ENCODE data around the gene PHKG1. TPM values are rescaled to one million over a fixed set of nuclear protein-coding genes. Genes with fewer than 3 reads are reported as not detected.

Gene PHKG1
- total RNA-seq, 2 donors from 2014 or later = 0.82 to 2.4 TPM

DNA sequence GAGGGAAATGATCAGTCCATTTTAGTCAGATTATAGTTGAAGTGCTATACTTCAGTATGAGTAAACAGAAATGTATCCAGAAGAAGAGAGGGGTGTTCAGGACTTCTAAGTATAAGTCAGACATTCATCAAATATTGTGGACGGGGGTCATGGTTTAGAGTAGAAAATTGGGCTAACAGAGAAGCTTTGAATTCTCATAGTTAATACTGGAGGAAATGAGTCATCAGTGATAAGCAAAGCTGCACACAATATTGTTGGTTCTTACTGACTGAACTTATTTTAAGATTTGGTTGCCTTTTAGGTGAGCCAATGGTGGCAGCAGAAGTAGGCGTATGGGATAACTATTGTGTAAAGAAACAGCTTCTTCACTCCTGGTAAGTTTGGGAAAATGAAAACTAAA is 30.4 kb downstream of the PHKG1 start:
- no peak overlapping the region for H3K27ac ChIP-seq
- TF ChIP-seq POLR2A (IDR thresholded peaks at IDR 0.05) (no peak), POLR2AphosphoS5 (IDR thresholded peaks at IDR 0.05) (no peak)
- TF ChIP-seq, protein P1, sequence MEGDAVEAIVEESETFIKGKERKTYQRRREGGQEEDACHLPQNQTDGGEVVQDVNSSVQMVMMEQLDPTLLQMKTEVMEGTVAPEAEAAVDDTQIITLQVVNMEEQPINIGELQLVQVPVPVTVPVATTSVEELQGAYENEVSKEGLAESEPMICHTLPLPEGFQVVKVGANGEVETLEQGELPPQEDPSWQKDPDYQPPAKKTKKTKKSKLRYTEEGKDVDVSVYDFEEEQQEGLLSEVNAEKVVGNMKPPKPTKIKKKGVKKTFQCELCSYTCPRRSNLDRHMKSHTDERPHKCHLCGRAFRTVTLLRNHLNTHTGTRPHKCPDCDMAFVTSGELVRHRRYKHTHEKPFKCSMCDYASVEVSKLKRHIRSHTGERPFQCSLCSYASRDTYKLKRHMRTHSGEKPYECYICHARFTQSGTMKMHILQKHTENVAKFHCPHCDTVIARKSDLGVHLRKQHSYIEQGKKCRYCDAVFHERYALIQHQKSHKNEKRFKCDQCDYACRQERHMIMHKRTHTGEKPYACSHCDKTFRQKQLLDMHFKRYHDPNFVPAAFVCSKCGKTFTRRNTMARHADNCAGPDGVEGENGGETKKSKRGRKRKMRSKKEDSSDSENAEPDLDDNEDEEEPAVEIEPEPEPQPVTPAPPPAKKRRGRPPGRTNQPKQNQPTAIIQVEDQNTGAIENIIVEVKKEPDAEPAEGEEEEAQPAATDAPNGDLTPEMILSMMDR (IDR thresholded peaks at IDR 0.05) = no peak
- DNase-seq (ENCODE audit: low spot score) = no peak
- no peaks in the 10 kb centered on the region for H3K4me1 ChIP-seq (replicated peaks)
- no peaks in the 10 kb centered on the region for H3K36me3 ChIP-seq
- no peaks in the 10 kb centered on the region for H3K27me3 ChIP-seq (replicated peaks; ENCODE audit: insufficient read depth)
- WGBS = 92% methylated on average over 2 of the region's 2 CpGs
- H3K4me3 ChIP-seq = no peak overlapping the region
- no peaks in the 10 kb centered on the region for H3K9me3 ChIP-seq
- intact Hi-C loops (cut with DNase I) = no loop called here

- Histone ChIP-seq H3K9me3 (no peaks in the 10 kb centered on the region), H3K36me3 (peaks cover 8 to 11% of the 10 kb centered on the region in 2 donors), H3K4me3 (no peak overlapping the region), H3K4me1 (replicated peaks) (no peaks in the 10 kb centered on the region), H3K27me3 (replicated peaks; ENCODE audit: insufficient read depth) (no peaks in the 10 kb centered on the region), H3K27ac (no peak overlapping the region)
- no peak for DNase-seq (ENCODE audit: low spot score)
- intact Hi-C loops (cut with DNase I) = loop anchor here (10.0 kb wide), 1 partner anchor 89 kb away; the partner anchor contains the start of gene NIPSNAP2
- TF ChIP-seq, protein P1 (IDR thresholded peaks at IDR 0.05) = no peak
- WGBS = 83% methylated on average over 2 of the region's 2 CpGs
These were observed 38.8 kb downstream of the PHKG1 start for GRCh38 chr7:56053993-56054392.

DNA sequence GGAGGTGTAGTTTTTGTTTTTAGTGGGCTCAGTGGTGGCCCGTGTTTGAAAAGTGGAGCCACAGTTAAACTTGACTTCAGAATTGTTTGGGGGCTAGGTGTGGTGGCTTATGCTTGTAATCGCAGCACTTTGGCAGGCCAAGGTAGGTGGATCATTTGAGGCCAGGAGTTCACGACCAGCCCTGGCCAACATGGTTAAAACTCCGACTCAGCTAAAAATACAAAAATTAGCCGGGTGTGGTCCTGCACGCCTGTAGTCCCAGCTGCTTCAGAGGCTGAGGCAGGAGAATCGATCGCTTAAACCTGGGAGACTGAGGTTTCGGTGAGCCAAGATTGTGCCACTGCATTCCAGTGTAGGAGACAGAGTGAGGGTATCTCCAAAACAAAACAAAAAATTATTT is 39.4 kb downstream of the PHKG1 start:
- H3K27ac ChIP-seq = no peak overlapping the region
- H3K36me3 ChIP-seq = peaks cover 8 to 11% of the 10 kb centered on the region in 2 donors
- no peak overlapping the region for H3K4me3 ChIP-seq
- no peaks in the 10 kb centered on the region for H3K9me3 ChIP-seq
- intact Hi-C loops (cut with DNase I) = loop anchor here (10.0 kb wide), 1 partner anchor 89 kb away; the partner anchor contains the start of gene NIPSNAP2
- TF ChIP-seq, protein P1 (IDR thresholded peaks at IDR 0.05) = no peak
- TF ChIP-seq POLR2A (IDR thresholded peaks at IDR 0.05) (no peak), POLR2AphosphoS5 (IDR thresholded peaks at IDR 0.05) (no peak)
- no peaks in the 10 kb centered on the region for H3K27me3 ChIP-seq (replicated peaks; ENCODE audit: insufficient read depth)
- H3K4me1 ChIP-seq (replicated peaks) = no peaks in the 10 kb centered on the region
- DNase-seq (ENCODE audit: low spot score) = no peak
- 81% methylated on average over 9 of the region's 9 CpGs for WGBS

DNA sequence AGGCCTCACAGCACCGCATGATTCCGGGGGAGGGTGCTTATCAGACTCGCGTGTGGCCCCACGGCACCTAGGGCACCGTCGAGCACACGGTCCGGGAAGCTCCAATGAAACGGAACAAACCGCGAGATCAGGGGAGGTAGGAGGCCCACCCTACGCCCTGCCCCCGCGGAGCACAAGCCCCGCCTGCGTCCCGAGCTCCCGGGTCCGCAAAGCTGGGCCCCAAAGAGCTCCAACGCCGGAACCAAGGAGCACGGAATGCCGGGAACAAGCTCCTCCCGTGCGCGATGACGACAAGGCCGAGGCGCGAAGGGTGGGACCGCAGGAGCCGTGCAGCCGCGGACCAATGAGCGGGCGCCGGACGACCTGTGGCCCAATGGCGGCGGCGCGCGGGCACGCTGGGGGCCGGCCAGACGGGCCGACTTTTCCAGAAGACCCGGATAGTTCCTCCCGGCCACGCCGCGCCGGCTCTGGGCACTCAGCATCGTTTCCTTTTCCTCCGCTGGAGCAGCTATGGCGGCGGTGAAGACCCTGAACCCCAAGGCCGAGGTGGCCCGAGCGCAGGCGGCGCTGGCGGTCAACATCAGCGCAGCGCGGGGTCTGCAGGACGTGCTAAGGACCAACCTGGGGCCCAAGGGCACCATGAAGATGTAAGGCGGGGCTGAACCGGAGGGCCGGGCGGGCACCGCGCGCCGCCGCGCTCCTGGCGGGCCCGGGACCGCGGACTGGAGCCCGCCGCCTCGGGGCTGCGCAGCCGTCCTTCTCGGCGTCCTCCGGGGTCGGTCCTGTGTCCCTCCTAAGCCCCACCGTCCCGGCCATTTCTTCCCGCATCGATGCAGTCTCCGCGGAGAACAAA is 41.2 kb downstream of the PHKG1 start, which contains the start of the genes CCT6A and PSPH:
CCT6A (plus strand) TSS at position 427 of the 853 bp plus-strand sequence; CDS start at position 511, 84 bp downstream.
PSPH (minus strand) TSS at position 106 of the 853 bp plus-strand sequence. CDS start 30,232 bp downstream, outside the sequence.
- H3K4me1 ChIP-seq (replicated peaks) = no peaks in the 10 kb centered on the region
- DNase-seq (ENCODE audit: low spot score) = peak; percentile 99
- TF ChIP-seq POLR2A (IDR thresholded peaks at IDR 0.05) (peak; percentile 83), POLR2AphosphoS5 (IDR thresholded peaks at IDR 0.05) (peak; percentile 96)
- TF ChIP-seq, protein P1 (IDR thresholded peaks at IDR 0.05) = peak in 1 of 4 experiments; percentile 20
- peaks cover 8 to 11% of the 10 kb centered on the region in 2 donors for H3K36me3 ChIP-seq
- intact Hi-C loops (cut with DNase I) = loop anchor here (10.0 kb wide), 1 partner anchor 87 kb away; the partner anchor contains the start of gene NIPSNAP2
- H3K27ac ChIP-seq = peak within 1 kb of the TSS; percentile 89
- 0% methylated on average over 83 of the region's 97 CpGs for WGBS
- H3K27me3 ChIP-seq (replicated peaks; ENCODE audit: insufficient read depth) = no peaks in the 10 kb centered on the region
- peak within 1 kb of the TSS; percentile 66 to 83 for H3K4me3 ChIP-seq
- H3K9me3 ChIP-seq = no peaks in the 10 kb centered on the region
